H1 (cell line): ENCODE measurements around the gene SLC26A1. TPM values are rescaled to one million over a fixed set of nuclear protein-coding genes. Genes with fewer than 3 reads are reported as not detected.

Source experiments
- CTBP2 ChIP-seq: IDR thresholded peaks from 2 replicates; pipeline ENCODE4 v1.7.0; 2011; ENCODE audit warnings: borderline replicate concordance, mild to moderate bottlenecking, moderate library complexity, mixed read lengths, low read length; ENCODE audit not compliant: insufficient read depth, insufficient read length
- EZH2 ChIP-seq: fragments of 200-600 bp; sonication (generic); IDR thresholded peaks from 2 replicates; pipeline ENCODE4 v1.7.1; 2012; ENCODE audit warnings: low read depth, mild to moderate bottlenecking, moderate library complexity, low read length, inconsistent platforms; ENCODE audit not compliant: severe bottlenecking
- SUZ12 ChIP-seq: fragments of 200-600 bp; sonication (generic); IDR thresholded peaks from 2 replicates; pipeline ENCODE4 v1.6.1; 2012; ENCODE audit warnings: mild to moderate bottlenecking, inconsistent platforms, low read length, moderate library complexity, mixed read lengths
- polyA plus RNA-seq, 7 experiments: library from polyadenylated mRNA; depleted of rRNA in 3 of 7; stranded (reverse) in 5 of 7; unstranded in 2 of 7; fragments of >200 nt in 5 of 7; fragments of 200-250 nt in 2 of 7; gene quantifications; 1 replicate in 5 of 7; 2 replicates in 1 of 7; 4 replicates in 1 of 7; pipeline versions ENCODE4 v1.2.1 to v1.2.3, GENCODE V29; 2011 to 2013; ENCODE audit warnings: missing spikeins in 2 of 7, mixed read lengths in 2 of 7
- total RNA-seq: library from RNA; stranded (reverse); fragmentation: NEBNext Ultra II Directional; extraction: Animal tissue kit (Norgen Biotek cat#: 25700); gene quantifications from 2 replicates; pipeline ENCODE4 v1.2.1, GENCODE V29; 2021
- TF ChIP-seq, protein P1 (sequence below): fragments of 300-600 bp; sonication (generic); IDR thresholded peaks from 2 replicates; pipeline ENCODE4 v1.7.1; 2012; ENCODE audit warnings: low read length, moderate library complexity, mild to moderate bottlenecking, inconsistent platforms; ENCODE audit not compliant: insufficient replicate concordance

Gene SLC26A1
- total and polyA plus RNA-seq, 2 of the 8 experiments (the other 6 are each of a cell fraction or from before 2014, with no cell fraction given) = 0.11 TPM; not detected in 1

DNA sequence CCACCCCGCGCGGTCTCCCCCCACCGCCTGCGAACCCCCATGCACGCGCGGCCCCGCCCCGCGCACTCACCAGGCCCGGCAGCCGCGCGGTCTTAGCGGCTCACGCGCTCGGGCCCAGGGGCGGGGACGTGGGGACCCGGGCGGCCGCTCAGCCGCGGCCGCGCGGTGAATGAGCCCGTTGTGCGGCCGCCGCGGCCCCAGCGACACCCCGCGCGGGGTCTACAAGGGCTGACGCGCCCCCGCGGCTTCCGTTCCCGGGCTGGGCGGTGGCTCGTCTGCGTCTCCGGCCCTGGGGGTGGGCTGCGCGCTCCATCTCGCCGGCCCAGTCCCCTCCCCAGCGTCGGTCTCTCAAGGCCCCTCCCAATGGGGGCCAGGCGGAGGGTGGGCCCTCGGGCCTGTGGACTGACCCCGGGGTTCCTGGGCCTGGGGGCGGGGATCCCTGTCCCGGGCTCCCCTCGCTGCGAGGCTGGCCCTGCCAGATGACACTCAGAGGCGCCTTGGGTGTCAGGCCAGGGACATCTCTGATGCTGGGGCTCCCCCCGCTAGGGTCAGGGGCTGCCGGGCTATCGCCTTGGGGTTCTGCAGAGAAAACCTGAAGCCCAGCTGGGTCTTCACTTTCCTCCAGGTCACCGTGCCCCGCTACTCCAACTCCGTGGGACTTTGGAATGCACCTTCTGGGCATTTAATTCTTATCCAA lies 4.3 kb upstream of the SLC26A1 start (continued):
- TF ChIP-seq, protein P1, sequence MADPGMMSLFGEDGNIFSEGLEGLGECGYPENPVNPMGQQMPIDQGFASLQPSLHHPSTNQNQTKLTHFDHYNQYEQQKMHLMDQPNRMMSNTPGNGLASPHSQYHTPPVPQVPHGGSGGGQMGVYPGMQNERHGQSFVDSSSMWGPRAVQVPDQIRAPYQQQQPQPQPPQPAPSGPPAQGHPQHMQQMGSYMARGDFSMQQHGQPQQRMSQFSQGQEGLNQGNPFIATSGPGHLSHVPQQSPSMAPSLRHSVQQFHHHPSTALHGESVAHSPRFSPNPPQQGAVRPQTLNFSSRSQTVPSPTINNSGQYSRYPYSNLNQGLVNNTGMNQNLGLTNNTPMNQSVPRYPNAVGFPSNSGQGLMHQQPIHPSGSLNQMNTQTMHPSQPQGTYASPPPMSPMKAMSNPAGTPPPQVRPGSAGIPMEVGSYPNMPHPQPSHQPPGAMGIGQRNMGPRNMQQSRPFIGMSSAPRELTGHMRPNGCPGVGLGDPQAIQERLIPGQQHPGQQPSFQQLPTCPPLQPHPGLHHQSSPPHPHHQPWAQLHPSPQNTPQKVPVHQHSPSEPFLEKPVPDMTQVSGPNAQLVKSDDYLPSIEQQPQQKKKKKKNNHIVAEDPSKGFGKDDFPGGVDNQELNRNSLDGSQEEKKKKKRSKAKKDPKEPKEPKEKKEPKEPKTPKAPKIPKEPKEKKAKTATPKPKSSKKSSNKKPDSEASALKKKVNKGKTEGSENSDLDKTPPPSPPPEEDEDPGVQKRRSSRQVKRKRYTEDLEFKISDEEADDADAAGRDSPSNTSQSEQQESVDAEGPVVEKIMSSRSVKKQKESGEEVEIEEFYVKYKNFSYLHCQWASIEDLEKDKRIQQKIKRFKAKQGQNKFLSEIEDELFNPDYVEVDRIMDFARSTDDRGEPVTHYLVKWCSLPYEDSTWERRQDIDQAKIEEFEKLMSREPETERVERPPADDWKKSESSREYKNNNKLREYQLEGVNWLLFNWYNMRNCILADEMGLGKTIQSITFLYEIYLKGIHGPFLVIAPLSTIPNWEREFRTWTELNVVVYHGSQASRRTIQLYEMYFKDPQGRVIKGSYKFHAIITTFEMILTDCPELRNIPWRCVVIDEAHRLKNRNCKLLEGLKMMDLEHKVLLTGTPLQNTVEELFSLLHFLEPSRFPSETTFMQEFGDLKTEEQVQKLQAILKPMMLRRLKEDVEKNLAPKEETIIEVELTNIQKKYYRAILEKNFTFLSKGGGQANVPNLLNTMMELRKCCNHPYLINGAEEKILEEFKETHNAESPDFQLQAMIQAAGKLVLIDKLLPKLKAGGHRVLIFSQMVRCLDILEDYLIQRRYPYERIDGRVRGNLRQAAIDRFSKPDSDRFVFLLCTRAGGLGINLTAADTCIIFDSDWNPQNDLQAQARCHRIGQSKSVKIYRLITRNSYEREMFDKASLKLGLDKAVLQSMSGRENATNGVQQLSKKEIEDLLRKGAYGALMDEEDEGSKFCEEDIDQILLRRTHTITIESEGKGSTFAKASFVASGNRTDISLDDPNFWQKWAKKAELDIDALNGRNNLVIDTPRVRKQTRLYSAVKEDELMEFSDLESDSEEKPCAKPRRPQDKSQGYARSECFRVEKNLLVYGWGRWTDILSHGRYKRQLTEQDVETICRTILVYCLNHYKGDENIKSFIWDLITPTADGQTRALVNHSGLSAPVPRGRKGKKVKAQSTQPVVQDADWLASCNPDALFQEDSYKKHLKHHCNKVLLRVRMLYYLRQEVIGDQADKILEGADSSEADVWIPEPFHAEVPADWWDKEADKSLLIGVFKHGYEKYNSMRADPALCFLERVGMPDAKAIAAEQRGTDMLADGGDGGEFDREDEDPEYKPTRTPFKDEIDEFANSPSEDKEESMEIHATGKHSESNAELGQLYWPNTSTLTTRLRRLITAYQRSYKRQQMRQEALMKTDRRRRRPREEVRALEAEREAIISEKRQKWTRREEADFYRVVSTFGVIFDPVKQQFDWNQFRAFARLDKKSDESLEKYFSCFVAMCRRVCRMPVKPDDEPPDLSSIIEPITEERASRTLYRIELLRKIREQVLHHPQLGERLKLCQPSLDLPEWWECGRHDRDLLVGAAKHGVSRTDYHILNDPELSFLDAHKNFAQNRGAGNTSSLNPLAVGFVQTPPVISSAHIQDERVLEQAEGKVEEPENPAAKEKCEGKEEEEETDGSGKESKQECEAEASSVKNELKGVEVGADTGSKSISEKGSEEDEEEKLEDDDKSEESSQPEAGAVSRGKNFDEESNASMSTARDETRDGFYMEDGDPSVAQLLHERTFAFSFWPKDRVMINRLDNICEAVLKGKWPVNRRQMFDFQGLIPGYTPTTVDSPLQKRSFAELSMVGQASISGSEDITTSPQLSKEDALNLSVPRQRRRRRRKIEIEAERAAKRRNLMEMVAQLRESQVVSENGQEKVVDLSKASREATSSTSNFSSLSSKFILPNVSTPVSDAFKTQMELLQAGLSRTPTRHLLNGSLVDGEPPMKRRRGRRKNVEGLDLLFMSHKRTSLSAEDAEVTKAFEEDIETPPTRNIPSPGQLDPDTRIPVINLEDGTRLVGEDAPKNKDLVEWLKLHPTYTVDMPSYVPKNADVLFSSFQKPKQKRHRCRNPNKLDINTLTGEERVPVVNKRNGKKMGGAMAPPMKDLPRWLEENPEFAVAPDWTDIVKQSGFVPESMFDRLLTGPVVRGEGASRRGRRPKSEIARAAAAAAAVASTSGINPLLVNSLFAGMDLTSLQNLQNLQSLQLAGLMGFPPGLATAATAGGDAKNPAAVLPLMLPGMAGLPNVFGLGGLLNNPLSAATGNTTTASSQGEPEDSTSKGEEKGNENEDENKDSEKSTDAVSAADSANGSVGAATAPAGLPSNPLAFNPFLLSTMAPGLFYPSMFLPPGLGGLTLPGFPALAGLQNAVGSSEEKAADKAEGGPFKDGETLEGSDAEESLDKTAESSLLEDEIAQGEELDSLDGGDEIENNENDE = no peak
- TF ChIP-seq CTBP2 (no peak), EZH2 (peak; percentile 45), SUZ12 (peak; percentile 71; the same call in 1 of the 2 replicates)
